Measurements from ENCODE around the gene ZNF778. TPM values are rescaled to one million over a fixed set of nuclear protein-coding genes. Genes with fewer than 3 reads are reported as not detected.
A peak's percentile ranks its signal among the peaks of the same experiment; 100 is the strongest.

The ZNF778 gene
- total and polyA plus RNA-seq, 2 of the 13 experiments (the other 11 are each of a cell fraction or from before 2014, with no cell fraction given) = 3.8 to 7.2 TPM

- TF ChIP-seq ZNF800 (CRISPR knock-in tag; IDR thresholded peaks at IDR 0.05) (peak; percentile 82; the same call in 1 of the 2 replicates), PRDM4 (CRISPR knock-in tag; IDR thresholded peaks at IDR 0.05; ENCODE audit: borderline replicate concordance) (no peak), ZSCAN22 (CRISPR knock-in tag; IDR thresholded peaks at IDR 0.05) (no peak), SCMH1 (CRISPR knock-in tag; IDR thresholded peaks at IDR 0.05; ENCODE audit: borderline replicate concordance) (no peak), HOXA9 (CRISPR knock-in tag; IDR thresholded peaks at IDR 0.05; ENCODE audit: borderline replicate concordance) (no peak), GATAD1 (CRISPR knock-in tag; IDR thresholded peaks at IDR 0.05) (no peak), ZFP62 (CRISPR knock-in tag; IDR thresholded peaks at IDR 0.05) (no peak), ZBTB8A (CRISPR knock-in tag; IDR thresholded peaks at IDR 0.05; ENCODE audit: borderline replicate concordance, low read depth) (no peak), ZNF33A (CRISPR knock-in tag; IDR thresholded peaks at IDR 0.05; ENCODE audit: borderline replicate concordance) (no peak), CSRNP1 (CRISPR knock-in tag; IDR thresholded peaks at IDR 0.05) (0 out of 2 replicates have a peak, but pooled peaks have one; percentile 15), PCBP1 (IDR thresholded peaks at IDR 0.05; ENCODE audit: borderline replicate concordance, low read depth, low read length) (no peak), ZNF543 (CRISPR knock-in tag; IDR thresholded peaks at IDR 0.05) (peak; percentile 40; the same call in 1 of the 2 replicates), NRL (CRISPR knock-in tag; IDR thresholded peaks at IDR 0.05; ENCODE audit: borderline replicate concordance) (0 out of 2 replicates have a peak, but pooled peaks have one; percentile 14), TEAD2 (CRISPR knock-in tag; IDR thresholded peaks at IDR 0.05) (no peak), ZNF709 (CRISPR knock-in tag; IDR thresholded peaks at IDR 0.05) (no peak), HOXA3 (CRISPR knock-in tag; IDR thresholded peaks at IDR 0.05) (no peak; the same call in 1 of the 2 replicates), TSC22D2 (CRISPR knock-in tag; IDR thresholded peaks at IDR 0.05; ENCODE audit: borderline replicate concordance) (no peak)
- TF ChIP-seq, protein P1, sequence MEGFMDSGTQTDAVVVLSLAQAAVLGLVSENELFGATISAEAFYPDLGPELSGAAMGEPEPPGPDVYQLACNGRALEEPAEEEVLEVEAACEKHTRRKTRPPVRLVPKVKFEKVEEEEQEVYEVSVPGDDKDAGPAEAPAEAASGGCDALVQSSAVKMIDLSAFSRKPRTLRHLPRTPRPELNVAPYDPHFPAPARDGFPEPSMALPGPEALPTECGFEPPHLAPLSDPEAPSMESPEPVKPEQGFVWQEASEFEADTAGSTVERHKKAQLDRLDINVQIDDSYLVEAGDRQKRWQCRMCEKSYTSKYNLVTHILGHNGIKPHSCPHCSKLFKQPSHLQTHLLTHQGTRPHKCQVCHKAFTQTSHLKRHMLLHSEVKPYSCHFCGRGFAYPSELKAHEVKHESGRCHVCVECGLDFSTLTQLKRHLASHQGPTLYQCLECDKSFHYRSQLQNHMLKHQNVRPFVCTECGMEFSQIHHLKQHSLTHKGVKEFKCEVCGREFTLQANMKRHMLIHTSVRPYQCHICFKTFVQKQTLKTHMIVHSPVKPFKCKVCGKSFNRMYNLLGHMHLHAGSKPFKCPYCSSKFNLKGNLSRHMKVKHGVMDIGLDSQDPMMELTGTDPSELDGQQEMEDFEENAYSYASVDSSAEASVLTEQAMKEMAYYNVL (CRISPR knock-in tag; IDR thresholded peaks at IDR 0.05; ENCODE audit: borderline replicate concordance) = 0 out of 2 replicates have a peak, but pooled peaks have one; percentile 29
These were observed 32.3 kb upstream of the ZNF778 start (continued) for GRCh38 chr16:89184933-89185794.

Data from HepG2 (cell line).